Ishikawa (cell line): Measurements from ENCODE around the gene CHMP5.

Experiments
- CREB1 ChIP-seq: IDR thresholded peaks from 2 replicates; pipeline ENCODE4 v1.6.1; 2012; ENCODE audit warnings: low read depth
- EGR1 ChIP-seq: IDR thresholded peaks from 2 replicates; pipeline ENCODE4 v1.6.1; 2012
- EP300 ChIP-seq: IDR thresholded peaks from 2 replicates; pipeline ENCODE4 v1.6.1; 2012; ENCODE audit warnings: borderline replicate concordance
- RAD21 ChIP-seq: IDR thresholded peaks from 2 replicates; pipeline ENCODE4 v1.6.1; 2012; ENCODE audit warnings: low read depth
- TAF1 ChIP-seq: IDR thresholded peaks from 2 replicates; pipeline ENCODE4 v1.6.1; 2012; ENCODE audit warnings: low read depth, mild to moderate bottlenecking
- TCF12 ChIP-seq: IDR thresholded peaks from 2 replicates; pipeline ENCODE4 v1.6.1; 2012; ENCODE audit warnings: low read depth
- TEAD4 ChIP-seq: IDR thresholded peaks from 2 replicates; pipeline ENCODE4 v1.6.1; 2012
- YY1 ChIP-seq: IDR thresholded peaks from 2 replicates; pipeline ENCODE4 v1.6.1; 2012; ENCODE audit warnings: low read depth
- ZBTB7A ChIP-seq: IDR thresholded peaks from 2 replicates; pipeline ENCODE4 v1.6.1; 2012; ENCODE audit warnings: low read depth
- TF ChIP-seq, protein P1 (sequence below): IDR thresholded peaks from 2 replicates; pipeline ENCODE4 v1.6.1; 2012
- TF ChIP-seq, protein P2 (sequence below): IDR thresholded peaks from 2 replicates; pipeline ENCODE4 v1.6.1; 2012; ENCODE audit warnings: low read depth, mild to moderate bottlenecking
- TF ChIP-seq, protein P3 (sequence below): IDR thresholded peaks from 2 replicates; pipeline ENCODE4 v1.6.1; 2012

DNA sequence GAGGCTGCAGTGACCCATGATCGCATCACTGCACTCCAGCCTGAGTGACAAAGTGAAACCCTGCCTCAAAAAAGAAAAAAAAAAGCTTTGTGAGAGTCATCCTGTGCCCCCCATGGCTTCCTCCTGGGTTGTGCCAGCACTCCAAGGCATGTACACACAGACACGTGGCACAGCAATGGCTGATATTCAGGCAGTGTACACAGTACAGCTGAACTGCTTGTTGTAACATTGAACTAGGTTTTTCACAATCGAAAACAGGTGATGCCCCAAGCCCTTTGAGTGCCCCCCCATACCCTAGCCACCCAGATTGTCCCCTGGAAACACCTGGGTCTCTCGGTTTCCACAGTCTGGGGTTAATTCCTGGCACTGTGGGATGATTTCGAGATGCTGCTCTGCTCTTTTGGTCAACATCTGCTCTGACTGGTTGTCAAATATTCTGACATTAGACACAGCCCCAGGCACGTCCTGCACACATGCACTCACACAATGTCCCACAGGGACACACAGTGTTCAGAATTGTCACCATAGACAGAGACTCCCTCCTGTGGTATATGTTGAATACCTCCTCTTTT is 15.7 kb upstream of the CHMP5 start:
- TF ChIP-seq, protein P1, sequence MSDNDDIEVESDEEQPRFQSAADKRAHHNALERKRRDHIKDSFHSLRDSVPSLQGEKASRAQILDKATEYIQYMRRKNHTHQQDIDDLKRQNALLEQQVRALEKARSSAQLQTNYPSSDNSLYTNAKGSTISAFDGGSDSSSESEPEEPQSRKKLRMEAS, result no peak; the same call in 1 of the 2 replicates
- TF ChIP-seq, protein P2, sequence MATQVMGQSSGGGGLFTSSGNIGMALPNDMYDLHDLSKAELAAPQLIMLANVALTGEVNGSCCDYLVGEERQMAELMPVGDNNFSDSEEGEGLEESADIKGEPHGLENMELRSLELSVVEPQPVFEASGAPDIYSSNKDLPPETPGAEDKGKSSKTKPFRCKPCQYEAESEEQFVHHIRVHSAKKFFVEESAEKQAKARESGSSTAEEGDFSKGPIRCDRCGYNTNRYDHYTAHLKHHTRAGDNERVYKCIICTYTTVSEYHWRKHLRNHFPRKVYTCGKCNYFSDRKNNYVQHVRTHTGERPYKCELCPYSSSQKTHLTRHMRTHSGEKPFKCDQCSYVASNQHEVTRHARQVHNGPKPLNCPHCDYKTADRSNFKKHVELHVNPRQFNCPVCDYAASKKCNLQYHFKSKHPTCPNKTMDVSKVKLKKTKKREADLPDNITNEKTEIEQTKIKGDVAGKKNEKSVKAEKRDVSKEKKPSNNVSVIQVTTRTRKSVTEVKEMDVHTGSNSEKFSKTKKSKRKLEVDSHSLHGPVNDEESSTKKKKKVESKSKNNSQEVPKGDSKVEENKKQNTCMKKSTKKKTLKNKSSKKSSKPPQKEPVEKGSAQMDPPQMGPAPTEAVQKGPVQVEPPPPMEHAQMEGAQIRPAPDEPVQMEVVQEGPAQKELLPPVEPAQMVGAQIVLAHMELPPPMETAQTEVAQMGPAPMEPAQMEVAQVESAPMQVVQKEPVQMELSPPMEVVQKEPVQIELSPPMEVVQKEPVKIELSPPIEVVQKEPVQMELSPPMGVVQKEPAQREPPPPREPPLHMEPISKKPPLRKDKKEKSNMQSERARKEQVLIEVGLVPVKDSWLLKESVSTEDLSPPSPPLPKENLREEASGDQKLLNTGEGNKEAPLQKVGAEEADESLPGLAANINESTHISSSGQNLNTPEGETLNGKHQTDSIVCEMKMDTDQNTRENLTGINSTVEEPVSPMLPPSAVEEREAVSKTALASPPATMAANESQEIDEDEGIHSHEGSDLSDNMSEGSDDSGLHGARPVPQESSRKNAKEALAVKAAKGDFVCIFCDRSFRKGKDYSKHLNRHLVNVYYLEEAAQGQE, result no peak
- TF ChIP-seq EP300 (no peak), TAF1 (no peak), ZBTB7A (no peak), TCF12 (no peak), YY1 (no peak), RAD21 (no peak), CREB1 (no peak), TEAD4 (no peak), EGR1 (no peak)
- TF ChIP-seq, protein P3, sequence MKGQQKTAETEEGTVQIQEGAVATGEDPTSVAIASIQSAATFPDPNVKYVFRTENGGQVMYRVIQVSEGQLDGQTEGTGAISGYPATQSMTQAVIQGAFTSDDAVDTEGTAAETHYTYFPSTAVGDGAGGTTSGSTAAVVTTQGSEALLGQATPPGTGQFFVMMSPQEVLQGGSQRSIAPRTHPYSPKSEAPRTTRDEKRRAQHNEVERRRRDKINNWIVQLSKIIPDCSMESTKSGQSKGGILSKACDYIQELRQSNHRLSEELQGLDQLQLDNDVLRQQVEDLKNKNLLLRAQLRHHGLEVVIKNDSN, result no peak
